HepG2 (cell line): Measurements from ENCODE around the gene LRIF1. TPM values are rescaled to one million over a fixed set of nuclear protein-coding genes. Genes with fewer than 3 reads are reported as not detected.

Experiments
- ATAC-seq: fragments of 200-7000 bp; cut with Tn5 transposase; 3 replicates; pipeline ENCODE4 v1.9.1; 2020; ENCODE audit warnings: mild to moderate bottlenecking, moderate library complexity
- BruUV-seq: library from RNA; stranded (reverse); fragments of 400-500 nt; replicated peaks from 2 replicates; lab custom pipeline; 2021; lab: Mats Ljungman, UMichigan
- CTCF ChIA-PET: fragments of 300-600 bp; formaldehyde crosslinking; extraction: SDS; loops from one replicate; lab custom pipeline; 2021; ENCODE audit warnings: low total read pairs, inconsistent platforms, low intra/inter-chr PET ratio; lab: Yijun Ruan, JAX
- POLR2A ChIA-PET: fragments of 350-600 bp; sonication (Branson Sonifier 250); formaldehyde crosslinking; loops from one replicate; lab custom pipeline; 2020; ENCODE audit warnings: antibody characterized with exemption, inconsistent platforms; lab: Yijun Ruan, JAX
- DNase-seq: peaks from one replicate; pipeline ENCODE4 v3.0.0-alpha.2; 2015; ENCODE audit warnings: low spot score
- FAIRE-seq: peaks from 3 replicates; lab custom pipeline; 2011; peaks lifted over from hg19 to GRCh38; lab: Jason Lieb, UNC
- H2AFZ ChIP-seq: one replicate; pipeline ENCODE4 v1.6.1; 2011; ENCODE audit warnings: low read length, inconsistent platforms
- H3K27ac ChIP-seq: fragments of 300-600 bp; 3 replicates; pipeline ENCODE4 v1.8.0; 2011; ENCODE audit warnings: mixed run types, mild to moderate bottlenecking, mixed read lengths, low read length, inconsistent platforms; ENCODE audit not compliant: insufficient read depth; ENCODE audit errors: extremely low read length
- H3K27me3 ChIP-seq, 2 experiments: fragments of 200-600 bp in 1 of 2; 2 replicates in 1 of 2; 3 replicates in 1 of 2; pipeline versions ENCODE4 v1.6.0 to v1.8.0; 2011; ENCODE audit warnings: low read length in 2 of 2, mild to moderate bottlenecking in 2 of 2, moderate library complexity in 2 of 2, inconsistent platforms in 1 of 2; ENCODE audit not compliant: insufficient read depth in 2 of 2, control insufficient read depth in 1 of 2
- H3K36me3 ChIP-seq, 2 experiments: fragments of 200-600 bp in 1 of 2; replicated peaks in 1 of 2; 2 replicates in 1 of 2; 3 replicates in 1 of 2; pipeline versions ENCODE4 v1.5.1 to v1.8.0; 2011; ENCODE audit warnings: low read length in 2 of 2, inconsistent platforms in 1 of 2; ENCODE audit not compliant: insufficient read depth in 2 of 2, control insufficient read depth in 1 of 2
- H3K4me1 ChIP-seq: 2 replicates; pipeline ENCODE4 v1.5.1; 2012; ENCODE audit warnings: low read length, inconsistent platforms; ENCODE audit not compliant: insufficient read depth
- H3K4me2 ChIP-seq: 2 replicates; pipeline ENCODE4 v1.6.0; 2011; ENCODE audit warnings: low read depth, low read length, inconsistent platforms
- H3K4me3 ChIP-seq, 3 experiments: fragments of 200-600 bp in 1 of 3; sonication (generic), shearing (Covaris generic) in 1 of 3; replicated peaks in 1 of 3; 2 replicates each; pipeline ENCODE4 v1.5.1; 2011 to 2016; ENCODE audit warnings: low read length in 3 of 3, inconsistent platforms in 2 of 3, low read depth in 2 of 3, mild to moderate bottlenecking in 2 of 3, control low read depth in 1 of 3, mixed read lengths in 1 of 3; ENCODE audit not compliant: insufficient read depth in 1 of 3
- H3K79me2 ChIP-seq: one replicate; pipeline ENCODE4 v1.6.1; 2011; ENCODE audit warnings: low read length, inconsistent platforms; ENCODE audit not compliant: insufficient read depth
- H3K9ac ChIP-seq: 2 replicates; pipeline ENCODE4 v1.6.0; 2011; ENCODE audit warnings: mild to moderate bottlenecking, low read depth, low read length, inconsistent platforms; ENCODE audit not compliant: insufficient read depth
- H3K9me3 ChIP-seq: 2 replicates; pipeline ENCODE4 v1.5.1; 2012; ENCODE audit warnings: mild to moderate bottlenecking, low read length
- H4K20me1 ChIP-seq: 2 replicates; pipeline ENCODE4 v1.6.0; 2011; ENCODE audit warnings: inconsistent platforms, mild to moderate bottlenecking, low read length, moderate library complexity; ENCODE audit not compliant: insufficient read depth
- ATF1 ChIP-seq: IDR thresholded peaks from 2 replicates; pipeline ENCODE4 v1.6.1; 2016; ENCODE audit warnings: mild to moderate bottlenecking, control low read depth
- BATF2 ChIP-seq: sonication (generic); formaldehyde crosslinking; IDR thresholded peaks from 2 replicates; pipeline ENCODE4 v1.8.0; 2022; ENCODE audit warnings: mild to moderate bottlenecking, missing genetic modification reagents, moderate library complexity
- HNRNPK ChIP-seq: fragments of 200-400 bp; formaldehyde crosslinking; IDR thresholded peaks from 2 replicates; pipeline ENCODE4 v1.6.1; 2018; ENCODE audit warnings: low read length, low read depth, moderate library complexity, mild to moderate bottlenecking; ENCODE audit not compliant: poor library complexity, severe bottlenecking
- LCORL ChIP-seq, 2 experiments: fragments of 450-650 bp in 1 of 2; sonication (generic) in 1 of 2; formaldehyde crosslinking in 1 of 2; IDR thresholded peaks; 2 replicates each; pipeline versions ENCODE4 v1.5.0 to v1.6.1; 2017 to 2020; ENCODE audit warnings: antibody characterized with exemption in 1 of 2, missing genetic modification reagents in 1 of 2
- NFKBIZ ChIP-seq: IDR thresholded peaks from 2 replicates; pipeline ENCODE4 v1.6.1; 2018; ENCODE audit warnings: missing genetic modification reagents, missing compliant biosample characterization
- PHF21A ChIP-seq: sonication (generic); formaldehyde crosslinking; IDR thresholded peaks from 2 replicates; pipeline ENCODE4 v1.5.0; 2020; ENCODE audit warnings: mild to moderate bottlenecking, missing genetic modification reagents
- RBAK ChIP-seq: sonication (generic); formaldehyde crosslinking; IDR thresholded peaks from 2 replicates; pipeline ENCODE4 v1.5.1; 2020; ENCODE audit warnings: mild to moderate bottlenecking, missing genetic modification reagents
- ZBTB14 ChIP-seq: sonication (generic); formaldehyde crosslinking; IDR thresholded peaks from 2 replicates; pipeline ENCODE4 v1.4.0; 2020; ENCODE audit warnings: missing genetic modification reagents
- ZFP82 ChIP-seq: sonication (generic); formaldehyde crosslinking; IDR thresholded peaks from 2 replicates; pipeline ENCODE4 v1.5.1; 2020; ENCODE audit warnings: mild to moderate bottlenecking, missing genetic modification reagents, borderline replicate concordance
- ZNF12 ChIP-seq: sonication (generic); formaldehyde crosslinking; IDR thresholded peaks from 2 replicates; pipeline ENCODE4 v1.5.0; 2020; ENCODE audit warnings: missing genetic modification reagents
- ZNF20 ChIP-seq: sonication (generic); formaldehyde crosslinking; IDR thresholded peaks from 2 replicates; pipeline ENCODE4 v1.4.0; 2020; ENCODE audit warnings: mild to moderate bottlenecking, moderate library complexity, missing genetic modification reagents
- ZNF607 ChIP-seq: sonication (generic); formaldehyde crosslinking; IDR thresholded peaks from 2 replicates; pipeline ENCODE4 v1.5.1; 2020; ENCODE audit warnings: missing genetic modification reagents, mild to moderate bottlenecking, borderline replicate concordance
- ZNF7 ChIP-seq: IDR thresholded peaks from 2 replicates; pipeline ENCODE4 v1.6.1; 2016; ENCODE audit warnings: missing biosample characterization, missing genetic modification reagents
- ZNF703 ChIP-seq: sonication (generic); formaldehyde crosslinking; IDR thresholded peaks from 2 replicates; pipeline ENCODE4 v1.5.1; 2020; ENCODE audit warnings: missing genetic modification reagents, mild to moderate bottlenecking, moderate library complexity, borderline replicate concordance
- ZSCAN9 ChIP-seq: IDR thresholded peaks from 2 replicates; pipeline ENCODE4 v1.6.1; 2016; ENCODE audit warnings: borderline replicate concordance
- ZXDC ChIP-seq: sonication (generic); formaldehyde crosslinking; IDR thresholded peaks from 2 replicates; pipeline ENCODE4 v1.5.0; 2020; ENCODE audit warnings: mild to moderate bottlenecking, missing genetic modification reagents
- WGBS: methylation state at CpG from one replicate; pipeline ENCODE4 v1.1.6; 2017; ENCODE audit warnings: low lambda C conversion rate; 5-methylcytosine and 5-hydroxymethylcytosine counted together
- in situ Hi-C: cut with HindIII; loops from 2 replicates; pipeline ENCODE4 v1.10.0; 2017; ENCODE audit warnings: low pct_unique_long_range_greater_than_20kb; ENCODE audit not compliant: extremely low pct_ligation_motif_present
- intact Hi-C: fragments of 100-400 bp; cut with micrococcal nuclease; formaldehyde crosslinking; loops from one replicate; pipeline ENCODE4 v1.10.0; 2022; ENCODE audit not compliant: unreplicated experiment
- polyA plus RNA-seq, 8 experiments: library from polyadenylated mRNA; depleted of rRNA in 3 of 8; stranded (reverse) in 7 of 8; unstranded in 1 of 8; fragments of >200 nt; fragmentation: Illumina TruSeq in 4 of 8; extraction: Trizol in 4 of 8; gene quantifications; 2 replicates each; pipeline versions ENCODE4 v1.2.1 to v1.2.3, GENCODE V29; 2011 to 2016; ENCODE audit warnings: low read depth in 4 of 8, missing spikeins in 1 of 8, mixed read lengths in 1 of 8; ENCODE audit not compliant: insufficient read depth in 1 of 8
- total RNA-seq, 5 experiments: library from RNA; depleted of rRNA; stranded (reverse); fragments of >200 nt; fragmentation: Illumina TruSeq; extraction: Trizol; gene quantifications; 2 replicates each; pipeline ENCODE4 v1.2.3, GENCODE V29; 2016; ENCODE audit warnings: low read depth in 1 of 5

LRIF1 gene
- total and polyA plus RNA-seq, 2 of the 13 experiments (the other 11 are each of a cell fraction or from before 2014, with no cell fraction given), result 18.4 to 42.4 TPM

GRCh38 chr1:110953031-110953430 lies 10.7 kb downstream of the LRIF1 start:
- no peak for ATAC-seq
- Histone ChIP-seq H3K27me3 (no peaks in the 10 kb centered on the region), H3K36me3 (peaks cover 5 to 46% of the 10 kb centered on the region in 2 experiments; a peak in 4 of 5 replicates), H3K4me3 (no peak overlapping the region), H3K79me2 (peaks cover 41% of the 10 kb centered on the region), H3K4me1 (peaks cover 20% of the 10 kb centered on the region; the same call in 1 of the 2 replicates), H2AFZ (no peak overlapping the region), H4K20me1 (peaks cover 39% of the 10 kb centered on the region), H3K4me2 (no peak overlapping the region), H3K9me3 (no peaks in the 10 kb centered on the region), H3K27ac (no peak overlapping the region), H3K9ac (no peak overlapping the region)
- TF ChIP-seq PHF21A, result no peak
- peak; percentile 75 for TF ChIP-seq HNRNPK
- TF ChIP-seq BATF2, result no peak
- no peak for TF ChIP-seq LCORL (IDR thresholded peaks at IDR 0.05)
- TF ChIP-seq LCORL (CRISPR knock-in tag; IDR thresholded peaks at IDR 0.05), result no peak
- no peak for FAIRE-seq
- intact Hi-C loops, result no loop called here
- in situ Hi-C loops, result no loop called here
- ChIA-PET CTCF (no interaction called here), POLR2A (interaction anchor here (0.7 to 4.2 kb wide), 2 partner anchors 9 to 11 kb away, joined by 3 to 17 read pairs; no protein-coding TSS in a partner anchor)
- no peak for DNase-seq
- BruUV-seq, result no TSS peak

- H3K9me3 ChIP-seq, result no peaks in the 10 kb centered on the region
- H3K27me3 ChIP-seq, result no peaks in the 10 kb centered on the region
- ATAC-seq, result no peak
- no peak for DNase-seq
- in situ Hi-C loops, result no loop called here
- no peak overlapping the region for H3K4me3 ChIP-seq
- H2AFZ ChIP-seq, result no peak overlapping the region
- CTCF ChIA-PET, result no interaction called here
- H3K4me1 ChIP-seq, result peaks cover 20% of the 10 kb centered on the region; the same call in 1 of the 2 replicates
- peaks cover 33% of the 10 kb centered on the region for H3K79me2 ChIP-seq
- no TSS peak for BruUV-seq
- intact Hi-C loops, result no loop called here
- H3K36me3 ChIP-seq, result peaks cover 5 to 50% of the 10 kb centered on the region in 2 experiments; a peak in 4 of 5 replicates
- FAIRE-seq, result no peak
- H3K27ac ChIP-seq, result no peak overlapping the region
- peaks cover 34% of the 10 kb centered on the region for H4K20me1 ChIP-seq
- no peak overlapping the region for H3K4me2 ChIP-seq
- WGBS, result 92% methylated on average over 2 of the region's 2 CpGs
- POLR2A ChIA-PET, result interaction anchor here (4.2 kb wide), 1 partner anchor 12 kb away, joined by 17 read pairs; no protein-coding TSS in a partner anchor
- no peak overlapping the region for H3K9ac ChIP-seq
- no peak for TF ChIP-seq ZNF20 (CRISPR knock-in tag)
- TF ChIP-seq ZBTB14 (CRISPR knock-in tag), result no peak
- TF ChIP-seq ZNF703 (CRISPR knock-in tag), result no peak
- no peak for TF ChIP-seq ZFP82 (CRISPR knock-in tag)
- no peak for TF ChIP-seq ATF1 (CRISPR knock-in tag)
- no peak for TF ChIP-seq RBAK (CRISPR knock-in tag)
- no peak for TF ChIP-seq ZSCAN9
- no peak for TF ChIP-seq NFKBIZ (CRISPR knock-in tag)
- TF ChIP-seq ZNF607, result no peak
- no peak for TF ChIP-seq ZXDC (CRISPR knock-in tag)
- no peak for TF ChIP-seq ZNF7
- TF ChIP-seq ZNF12 (CRISPR knock-in tag), result no peak
Measured at GRCh38 chr1:110952031-110952430, 11.7 kb downstream of the LRIF1 start.
